Natural killer cell (primary cell): ENCODE measurements around the gene TMEM236. TPM values are rescaled to one million over a fixed set of nuclear protein-coding genes. Genes with fewer than 3 reads are reported as not detected.

Experiments
- ATAC-seq, 3 donors: fragments of 150-1000 bp in 2 of 3; fragments of 200-7000 bp in 1 of 3; cut with Tn5 transposase; 1 replicate in 1 of 3; 2 replicates in 2 of 3; pipeline ENCODE4 v1.10.0; 2021; ENCODE audit warnings: mild to moderate bottlenecking in 2 of 3, moderate library complexity in 2 of 3
- DNase-seq, 2 donors: peaks; one replicate each; pipeline versions ENCODE4 v3.0.0 to v3.0.0-alpha.2; 2013 to 2021; ENCODE audit warnings: mixed read lengths in 1 of 2
- H3K27ac ChIP-seq: one replicate; pipeline ENCODE4 v1.5.1; 2013; ENCODE audit warnings: mild to moderate bottlenecking, low read length
- H3K27me3 ChIP-seq: one replicate; pipeline ENCODE4 v1.6.1; 2013; ENCODE audit warnings: low read length; ENCODE audit not compliant: control insufficient read depth, insufficient read depth
- H3K36me3 ChIP-seq: one replicate; pipeline ENCODE4 v1.6.1; 2013; ENCODE audit warnings: low read length; ENCODE audit not compliant: control insufficient read depth, insufficient read depth
- H3K4me1 ChIP-seq: one replicate; pipeline ENCODE4 v1.6.1; 2013; ENCODE audit warnings: low read length; ENCODE audit not compliant: control insufficient read depth, insufficient read depth
- H3K4me3 ChIP-seq: one replicate; pipeline ENCODE4 v1.5.1; 2013; ENCODE audit warnings: low read length
- H3K9me3 ChIP-seq: one replicate; pipeline ENCODE4 v1.6.1; 2013; ENCODE audit warnings: low read length; ENCODE audit not compliant: control insufficient read depth, insufficient read depth
- H3K27ac Mint-ChIP-seq, 2 donors: one replicate each; pipeline ENCODE4 v1.8.0; 2022; ENCODE audit warnings: mild to moderate bottlenecking in 2 of 2, mixed read lengths in 2 of 2, moderate library complexity in 1 of 2
- H3K27me3 Mint-ChIP-seq, 2 donors: one replicate each; pipeline ENCODE4 v1.8.0; 2022; ENCODE audit warnings: low read depth in 2 of 2, mixed read lengths in 2 of 2
- H3K36me3 Mint-ChIP-seq: one replicate; pipeline ENCODE4 v1.8.0; 2022; ENCODE audit warnings: mixed read lengths
- H3K4me1 Mint-ChIP-seq, 2 donors: one replicate each; pipeline ENCODE4 v1.8.0; 2022; ENCODE audit warnings: mixed read lengths in 2 of 2
- H3K4me3 Mint-ChIP-seq: one replicate; pipeline ENCODE4 v1.8.0; 2022; ENCODE audit warnings: mild to moderate bottlenecking, moderate library complexity, mixed read lengths
- H3K9me3 Mint-ChIP-seq, 2 donors: one replicate each; pipeline ENCODE4 v1.8.0; 2022; ENCODE audit warnings: mixed read lengths in 2 of 2
- WGBS: methylation state at CpG from one replicate; pipeline ENCODE4 v1.1.7; 2013; ENCODE audit warnings: missing lambda C conversion rate; ENCODE audit not compliant: insufficient coverage; 5-methylcytosine and 5-hydroxymethylcytosine counted together
- intact Hi-C: fragments of 100-400 bp; cut with micrococcal nuclease; formaldehyde crosslinking; loops from one replicate; pipeline ENCODE4 v1.14.2; 2022
- total RNA-seq, 4 donors: library from RNA; stranded (reverse); fragments of 120-200 nt in 1 of 4; gene quantifications; one replicate each; pipeline versions ENCODE4 v1.2.3 to v1.2.4, GENCODE V29; 2013 to 2022
- TF ChIP-seq, protein P1 (sequence below): fragments of 200-600 bp; IDR thresholded peaks from one replicate; pipeline ENCODE4 v1.8.0; 2022; ENCODE audit warnings: antibody characterized with exemption

TMEM236 gene
- total RNA-seq, 3 donors from 2014 or later (not counting 1 experiment from before 2014, with no cell fraction given) = 0.16 to 0.20 (median 0.16) TPM

DNA sequence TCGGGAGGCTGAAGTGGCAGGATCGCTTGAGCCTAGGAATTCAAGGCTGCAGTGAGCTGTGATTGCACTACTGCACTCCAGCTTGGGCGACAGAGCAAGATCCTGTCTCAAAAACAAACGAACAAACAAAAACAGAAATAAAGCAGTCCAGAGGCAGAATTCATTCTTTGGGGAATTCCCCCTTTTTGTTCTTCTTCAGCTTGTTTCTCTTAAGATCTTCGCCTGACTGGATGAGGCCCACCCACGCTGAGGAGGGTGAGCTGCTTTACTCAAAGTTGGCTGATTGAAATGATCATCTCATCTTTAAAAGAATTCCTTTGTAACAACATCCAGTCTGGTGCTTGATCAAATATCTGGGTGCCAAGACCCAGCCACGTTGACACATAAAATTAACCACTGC, 67.8 kb downstream of the TMEM236 start:
- TF ChIP-seq, protein P1, sequence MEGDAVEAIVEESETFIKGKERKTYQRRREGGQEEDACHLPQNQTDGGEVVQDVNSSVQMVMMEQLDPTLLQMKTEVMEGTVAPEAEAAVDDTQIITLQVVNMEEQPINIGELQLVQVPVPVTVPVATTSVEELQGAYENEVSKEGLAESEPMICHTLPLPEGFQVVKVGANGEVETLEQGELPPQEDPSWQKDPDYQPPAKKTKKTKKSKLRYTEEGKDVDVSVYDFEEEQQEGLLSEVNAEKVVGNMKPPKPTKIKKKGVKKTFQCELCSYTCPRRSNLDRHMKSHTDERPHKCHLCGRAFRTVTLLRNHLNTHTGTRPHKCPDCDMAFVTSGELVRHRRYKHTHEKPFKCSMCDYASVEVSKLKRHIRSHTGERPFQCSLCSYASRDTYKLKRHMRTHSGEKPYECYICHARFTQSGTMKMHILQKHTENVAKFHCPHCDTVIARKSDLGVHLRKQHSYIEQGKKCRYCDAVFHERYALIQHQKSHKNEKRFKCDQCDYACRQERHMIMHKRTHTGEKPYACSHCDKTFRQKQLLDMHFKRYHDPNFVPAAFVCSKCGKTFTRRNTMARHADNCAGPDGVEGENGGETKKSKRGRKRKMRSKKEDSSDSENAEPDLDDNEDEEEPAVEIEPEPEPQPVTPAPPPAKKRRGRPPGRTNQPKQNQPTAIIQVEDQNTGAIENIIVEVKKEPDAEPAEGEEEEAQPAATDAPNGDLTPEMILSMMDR = no peak

DNA sequence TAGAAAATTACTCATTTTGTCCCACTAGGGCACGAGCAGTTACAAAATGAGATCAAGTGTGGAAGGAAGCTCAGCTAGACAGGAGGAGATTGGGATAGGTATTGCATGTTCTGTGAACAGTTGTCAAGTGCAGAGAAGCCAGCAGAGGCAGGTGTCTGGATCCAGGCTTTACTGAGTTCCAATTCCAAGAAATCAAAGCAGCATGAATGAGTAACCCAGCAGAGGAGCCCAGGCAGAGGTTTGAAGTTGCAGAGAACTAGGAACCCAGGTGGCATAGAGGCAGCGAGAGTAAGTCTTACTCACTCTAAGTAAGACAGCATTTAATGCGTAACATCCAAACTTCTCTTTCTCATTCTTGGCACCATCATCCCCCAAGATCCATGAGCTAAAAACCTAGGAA, 68.9 kb downstream of the TMEM236 start:
- Histone ChIP-seq H3K4me3 (no peak overlapping the region), H3K36me3 (no peaks in the 10 kb centered on the region), H3K27me3 (no peaks in the 10 kb centered on the region), H3K27ac (no peak overlapping the region), H3K4me1 (no peaks in the 10 kb centered on the region), H3K9me3 (no peaks in the 10 kb centered on the region)
- peaks cover 16 to 30% of the 10 kb centered on the region in 2 donors for H3K27me3 Mint-ChIP-seq
- TF ChIP-seq, protein P1 = no peak
- WGBS = 89% methylated on average over 3 of the region's 3 CpGs
- ATAC-seq = no peak
- peaks cover 0 to 2% of the 10 kb centered on the region in 2 donors for H3K9me3 Mint-ChIP-seq
- no peaks in the 10 kb centered on the region for H3K4me1 Mint-ChIP-seq
- H3K4me3 Mint-ChIP-seq = no peak overlapping the region
- H3K36me3 Mint-ChIP-seq = no peaks in the 10 kb centered on the region
- no peak for DNase-seq
- intact Hi-C loops = no loop called here
- no peak overlapping the region for H3K27ac Mint-ChIP-seq

More for the DNA sequence above, 67.8 kb downstream of the TMEM236 start:
- no peak overlapping the region for H3K27ac ChIP-seq
- H3K9me3 ChIP-seq = no peaks in the 10 kb centered on the region
- peaks cover 15 to 24% of the 10 kb centered on the region in 2 donors for H3K27me3 Mint-ChIP-seq
- H3K27ac Mint-ChIP-seq = no peak overlapping the region
- intact Hi-C loops = no loop called here
- no peaks in the 10 kb centered on the region for H3K36me3 Mint-ChIP-seq
- H3K4me3 ChIP-seq = no peak overlapping the region
- H3K27me3 ChIP-seq = no peaks in the 10 kb centered on the region
- ATAC-seq = no peak
- peaks cover under 1% of the 10 kb centered on the region for H3K4me1 ChIP-seq
- DNase-seq = no peak
- 87% methylated on average over 7 of the region's 7 CpGs for WGBS
- H3K36me3 ChIP-seq = no peaks in the 10 kb centered on the region
- peaks cover 0 to 2% of the 10 kb centered on the region in 2 donors for H3K9me3 Mint-ChIP-seq
- no peak overlapping the region for H3K4me3 Mint-ChIP-seq
- H3K4me1 Mint-ChIP-seq = no peaks in the 10 kb centered on the region

DNA sequence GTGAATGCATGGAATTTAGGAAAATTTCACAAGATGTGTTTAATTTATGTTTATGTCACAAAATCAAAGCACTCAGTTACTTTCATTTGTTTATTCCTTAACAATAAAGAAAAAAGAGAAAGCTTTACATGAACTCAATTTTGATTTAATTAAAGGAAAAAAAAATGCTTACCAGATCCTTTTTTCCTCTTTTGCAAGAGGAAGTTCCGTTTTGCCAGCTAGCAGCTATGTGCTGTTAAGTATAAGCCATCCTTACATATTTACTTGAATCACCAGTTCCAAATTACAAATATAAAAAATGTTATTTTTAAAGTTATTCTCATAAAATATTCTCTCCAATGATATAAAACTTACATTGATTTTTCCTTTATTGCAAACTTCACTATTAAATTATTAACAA, 69.9 kb downstream of the TMEM236 start:
- no peaks in the 10 kb centered on the region for H3K4me1 ChIP-seq
- Mint-ChIP-seq H3K4me1 (no peaks in the 10 kb centered on the region), H3K27ac (no peak overlapping the region), H3K36me3 (no peaks in the 10 kb centered on the region), H3K4me3 (no peak overlapping the region), H3K9me3 (peaks cover 0 to 2% of the 10 kb centered on the region in 2 donors), H3K27me3 (peaks cover 17 to 35% of the 10 kb centered on the region in 2 donors)
- TF ChIP-seq, protein P1 = no peak
- H3K27ac ChIP-seq = no peak overlapping the region
- no peaks in the 10 kb centered on the region for H3K9me3 ChIP-seq
- WGBS = no CpG with 5 or more reads among the region's 1 CpG
- no peaks in the 10 kb centered on the region for H3K36me3 ChIP-seq
- ATAC-seq (no peak), DNase-seq (no peak)
- intact Hi-C loops = no loop called here
- no peak overlapping the region for H3K4me3 ChIP-seq
- no peaks in the 10 kb centered on the region for H3K27me3 ChIP-seq

DNA sequence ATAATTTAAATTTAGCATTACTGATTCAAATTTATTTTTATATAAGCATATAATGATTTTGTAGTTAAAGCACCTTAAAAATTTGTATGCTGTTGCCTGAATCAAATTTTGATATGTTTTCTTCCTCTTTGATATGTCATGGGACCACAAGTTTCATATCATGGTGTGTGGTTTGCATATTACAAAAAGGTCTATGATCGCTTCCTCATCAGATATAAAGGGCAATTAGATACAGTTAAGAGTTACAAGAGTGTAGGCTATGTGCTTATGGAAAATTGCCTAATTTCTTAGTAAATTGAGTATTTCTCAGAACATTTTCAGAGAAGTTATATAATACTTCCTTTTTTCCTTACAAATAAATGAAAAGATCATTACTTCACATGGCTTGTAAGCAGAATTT, 79.3 kb downstream of the TMEM236 start:
- intact Hi-C loops = no loop called here
- DNase-seq = no peak
- H3K9me3 Mint-ChIP-seq = no peaks in the 10 kb centered on the region
- Histone ChIP-seq H3K4me1 (peaks cover 5% of the 10 kb centered on the region), H3K4me3 (no peak overlapping the region), H3K36me3 (no peaks in the 10 kb centered on the region), H3K27me3 (no peaks in the 10 kb centered on the region), H3K27ac (no peak overlapping the region), H3K9me3 (no peaks in the 10 kb centered on the region)
- H3K4me3 Mint-ChIP-seq = no peak overlapping the region
- no peak for ATAC-seq
- WGBS = 60% methylated on average over 1 of the region's 1 CpG
- no peaks in the 10 kb centered on the region for H3K36me3 Mint-ChIP-seq
- no peak overlapping the region for H3K27ac Mint-ChIP-seq
- peaks cover 0 to 4% of the 10 kb centered on the region in 2 donors for H3K4me1 Mint-ChIP-seq
- H3K27me3 Mint-ChIP-seq = peaks cover 12 to 37% of the 10 kb centered on the region in 2 donors
- TF ChIP-seq, protein P1 = no peak
